ENCODE data around the gene ABCB9.
"Not testable (repeated sequence)": the region's sequence is repeated elsewhere in the genome, so short reads cannot be mapped to it uniquely, and the experiment has no call there.

Gene ABCB9

DNA sequence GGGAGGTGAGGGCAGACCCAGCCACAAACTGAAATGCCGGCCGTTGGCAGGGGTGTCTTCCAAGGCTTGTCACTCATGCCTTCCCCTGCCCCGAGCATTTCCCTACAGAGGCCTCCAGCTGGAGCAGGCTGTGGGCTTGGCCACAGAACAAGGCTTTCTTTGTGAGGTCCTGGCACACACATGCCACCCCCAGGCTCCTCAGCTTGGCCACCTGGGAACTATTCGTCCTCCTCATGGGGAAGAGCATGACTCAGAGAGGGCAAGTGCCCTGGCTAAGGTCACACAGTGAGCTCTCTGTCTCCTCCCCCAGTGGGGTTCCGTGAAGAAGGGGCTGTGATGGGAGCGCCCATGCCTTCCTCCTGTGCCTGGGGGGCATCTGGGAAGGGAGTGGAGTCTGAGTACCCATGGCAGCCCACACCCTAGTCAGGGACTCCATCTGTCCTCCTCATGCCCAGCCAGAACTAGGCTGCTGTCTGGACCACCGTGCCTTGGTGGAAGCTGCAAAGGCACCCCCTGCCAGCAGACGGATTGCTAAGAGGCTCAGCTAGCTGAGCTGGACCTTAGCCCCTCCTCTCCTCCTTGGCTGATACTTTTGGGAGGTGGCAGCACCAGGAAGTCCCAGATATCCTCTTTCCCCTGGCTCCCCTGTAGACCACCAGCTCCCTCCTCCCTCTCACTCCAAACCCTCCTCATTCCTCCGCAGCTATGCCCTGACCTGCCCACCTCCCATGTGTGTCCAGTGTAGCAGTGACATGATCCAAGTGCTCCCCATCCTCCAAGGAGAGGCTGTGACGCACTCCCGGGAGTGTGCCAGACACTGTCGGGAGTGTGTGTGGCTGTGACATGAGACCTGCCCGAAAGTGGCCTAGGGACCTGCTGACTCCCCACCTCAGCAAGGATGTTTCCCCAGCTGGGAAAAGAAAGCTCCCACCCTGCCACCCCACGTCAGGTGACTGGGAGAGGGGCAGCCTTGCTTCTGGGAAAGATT is 21.4 kb downstream of the ABCB9 start:
- DNase-seq = peak in 53 of 58 donors; percentile 36 to 91 (median 74)

DNA sequence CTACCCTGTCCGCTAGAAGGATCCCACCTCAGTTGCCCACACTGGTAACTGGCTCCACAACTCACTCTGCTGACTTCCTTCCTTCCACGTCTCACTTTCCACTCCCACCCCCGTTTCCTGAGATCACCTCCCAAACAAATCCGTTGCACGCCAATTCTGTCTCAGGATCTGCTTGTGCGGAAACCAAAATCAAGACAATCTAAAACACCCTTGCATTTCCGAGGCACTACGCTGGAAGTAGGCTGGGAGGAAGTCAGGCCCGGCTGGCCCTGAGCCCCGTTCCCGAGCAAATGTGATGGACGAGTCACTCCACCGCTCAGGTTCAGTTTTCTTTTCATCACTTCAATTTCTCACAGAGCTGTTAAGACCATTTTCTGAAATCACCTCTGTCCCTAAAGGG is 23.1 kb downstream of the ABCB9 start:
- DNase-seq = peak in 9 of 58 donors; percentile 7 to 59 (median 29)

DNA sequence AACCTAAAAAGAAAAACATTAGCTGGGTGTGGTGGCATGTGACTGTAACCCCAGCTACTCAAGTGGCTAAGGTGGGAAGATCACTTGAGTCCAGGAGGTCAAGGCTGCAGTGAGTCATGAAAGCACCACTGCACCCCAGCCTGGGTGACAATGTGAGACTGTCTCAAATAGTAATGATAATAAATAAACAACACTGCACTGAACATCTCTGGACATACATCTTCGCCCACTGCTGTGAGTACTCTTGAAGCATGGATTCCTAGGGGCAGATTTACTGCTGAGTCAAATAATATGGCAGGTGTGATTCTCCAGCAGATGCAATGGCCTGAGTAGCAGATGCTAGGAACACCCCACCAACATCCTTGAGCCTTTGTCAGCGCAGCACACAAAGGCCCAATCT is 23.6 kb downstream of the ABCB9 start:
- no peak for DNase-seq

DNA sequence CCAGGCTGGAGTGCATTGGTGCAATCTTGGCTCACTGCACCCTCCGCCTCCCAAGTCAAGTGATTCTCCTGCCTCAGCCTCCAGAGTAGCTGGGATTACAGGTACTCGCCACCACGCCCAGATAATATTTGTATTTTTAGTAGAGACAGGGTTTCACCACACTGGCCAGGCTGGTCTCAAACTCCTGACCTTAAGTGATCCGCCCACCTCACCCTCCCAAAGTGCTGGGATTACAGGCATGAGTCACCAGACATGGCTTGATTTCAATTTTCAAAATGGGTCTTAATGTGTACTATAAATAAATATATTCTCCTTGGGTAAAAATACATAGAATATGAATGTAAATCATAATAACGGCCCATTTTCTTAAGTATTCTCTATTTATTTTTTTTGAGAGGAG is 24.9 kb downstream of the ABCB9 start:
- DNase-seq = not testable (repeated sequence)

DNA sequence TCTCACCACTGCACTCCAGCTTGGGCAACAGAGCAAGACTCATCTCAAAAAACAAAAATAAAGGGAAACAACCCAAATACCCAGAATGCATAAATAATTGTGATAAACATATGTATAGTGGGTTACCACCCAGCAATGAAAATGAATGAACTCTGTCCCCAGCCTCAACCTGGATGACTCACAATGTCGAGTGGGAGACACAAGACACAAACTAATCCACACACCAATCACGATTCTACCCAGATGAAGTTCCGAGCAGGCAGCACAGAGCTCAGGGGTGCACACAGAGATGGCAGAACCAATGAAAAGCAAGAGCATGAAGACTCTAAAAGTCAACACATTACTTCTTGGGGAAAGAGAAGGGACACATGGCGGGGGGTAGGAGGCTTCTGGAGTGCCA is 27.1 kb downstream of the ABCB9 start:
- peak in 1 of 58 donors; percentile 10 for DNase-seq

DNA sequence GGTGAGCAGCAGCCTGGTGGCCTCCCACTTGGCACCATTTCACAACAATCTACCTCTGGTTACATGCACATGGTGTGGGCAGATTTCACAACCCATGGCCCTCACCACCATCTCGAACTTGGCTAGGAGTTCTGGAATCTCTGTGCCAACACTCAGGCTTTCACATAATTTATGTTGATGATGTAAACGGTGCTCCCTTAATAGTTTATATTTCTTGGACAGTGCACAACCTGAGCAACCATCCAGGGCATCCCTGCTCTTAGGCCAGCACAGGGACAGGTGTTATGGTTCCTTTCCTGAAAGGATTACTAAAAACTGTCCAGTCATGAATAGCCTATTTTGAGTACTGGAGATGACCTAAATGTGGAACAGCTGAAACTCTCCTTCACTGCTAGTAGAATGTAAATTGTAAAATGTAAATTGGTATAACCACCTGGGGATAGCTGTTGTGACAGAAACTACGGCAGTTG is 28.6 kb downstream of the ABCB9 start:
- DNase-seq = no peak

DNA sequence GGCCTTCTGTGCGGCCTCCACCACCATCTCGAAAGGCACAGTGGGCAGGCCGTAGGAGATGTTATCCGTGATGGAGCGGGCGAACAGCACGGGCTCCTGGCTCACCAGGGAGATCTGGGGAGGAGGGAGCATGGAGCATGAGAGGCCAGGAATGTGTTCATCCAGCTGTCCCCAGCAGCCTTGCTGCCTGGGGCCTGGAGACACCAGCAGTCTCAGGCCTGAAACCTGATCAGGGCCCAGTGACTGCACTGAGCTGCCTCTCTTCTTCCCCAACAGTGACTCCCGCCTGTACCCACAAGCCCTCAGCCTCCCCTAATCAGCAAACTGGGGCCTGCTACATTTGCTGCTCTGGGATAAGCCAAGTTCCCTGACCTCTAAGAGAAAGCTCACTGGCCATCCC is 30.9 kb downstream of the ABCB9 start:
- no peak for DNase-seq

DNA sequence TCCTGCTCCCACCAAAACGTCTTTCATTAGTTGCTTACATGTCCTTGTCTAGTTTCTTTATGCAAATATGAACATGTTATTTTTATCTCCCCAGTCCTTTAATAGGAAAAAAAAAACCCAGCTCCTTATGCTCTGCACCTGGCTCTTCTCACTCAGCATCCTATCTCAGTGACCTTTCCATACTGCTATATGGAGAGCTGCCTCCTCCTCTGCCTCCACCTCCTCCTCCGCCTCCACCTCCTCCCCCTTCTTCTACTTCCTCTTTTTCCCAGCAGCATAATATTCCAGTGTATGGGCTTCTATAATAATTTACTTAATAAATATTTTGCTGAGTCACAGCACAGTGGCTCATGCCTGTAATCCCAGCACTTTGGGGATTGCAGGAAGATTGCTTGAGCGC is 31.5 kb downstream of the ABCB9 start:
- DNase-seq = no peak

DNA sequence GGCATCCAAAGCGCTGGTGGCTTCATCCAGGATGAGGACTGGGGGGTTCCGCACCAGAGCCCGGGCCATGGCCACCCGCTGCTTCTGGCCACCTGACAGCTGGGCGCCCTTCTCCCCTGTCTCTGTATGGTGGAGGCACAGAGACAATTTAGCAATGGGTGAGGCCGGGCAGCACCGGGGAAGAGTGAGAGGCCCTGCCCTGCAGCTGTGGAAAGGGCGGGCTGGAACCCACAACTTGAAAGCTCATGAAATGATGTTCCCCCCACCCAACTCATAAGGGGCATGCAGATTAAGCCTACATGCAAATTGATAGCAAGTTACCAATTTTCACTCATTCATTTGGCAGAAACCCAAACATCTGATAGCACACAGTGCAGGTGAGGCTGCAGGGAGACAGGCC is 34.1 kb downstream of the ABCB9 start:
- DNase-seq = no peak

DNA sequence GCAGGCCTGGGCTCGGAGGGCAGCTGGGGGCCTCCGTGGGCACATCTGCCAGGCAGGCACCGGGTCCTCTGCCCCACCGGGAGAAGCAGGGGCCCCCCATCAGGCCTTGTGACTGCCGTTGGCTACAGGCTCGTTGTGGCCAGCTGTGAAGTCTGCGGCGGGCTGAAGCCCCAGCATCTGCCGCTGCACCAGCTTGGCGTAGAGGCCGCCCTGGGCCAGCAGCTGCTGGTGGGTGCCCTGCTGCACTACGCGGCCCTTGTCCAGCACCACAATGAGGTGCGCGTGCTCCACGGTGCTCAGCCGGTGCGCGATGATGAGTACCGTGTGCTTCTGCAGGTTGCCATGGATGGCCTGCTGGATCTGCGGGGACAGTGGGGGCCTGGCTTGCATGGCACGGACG is 36.5 kb downstream of the ABCB9 start:
- DNase-seq = no peak

DNA sequence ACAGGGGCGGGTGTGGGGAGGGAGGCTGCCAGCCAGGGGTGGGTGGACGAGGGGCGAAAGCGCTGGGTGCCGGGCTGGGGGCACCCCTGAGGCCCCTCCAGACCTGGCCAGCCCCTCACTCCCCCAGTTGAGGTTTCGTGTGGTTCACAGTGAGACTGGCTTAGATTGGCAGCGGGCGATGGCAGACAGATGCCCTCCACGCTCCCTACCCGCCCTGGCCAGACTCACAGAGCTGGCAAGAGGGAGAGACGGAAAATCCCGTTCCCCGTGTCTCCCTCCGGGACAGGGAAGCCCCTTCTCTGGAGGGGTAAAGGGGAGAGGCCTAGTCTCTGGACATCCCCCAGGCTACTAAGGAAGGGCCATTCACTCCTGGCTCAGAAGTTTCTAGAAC is 37.1 kb downstream of the ABCB9 start:
- no peak for DNase-seq

DNA sequence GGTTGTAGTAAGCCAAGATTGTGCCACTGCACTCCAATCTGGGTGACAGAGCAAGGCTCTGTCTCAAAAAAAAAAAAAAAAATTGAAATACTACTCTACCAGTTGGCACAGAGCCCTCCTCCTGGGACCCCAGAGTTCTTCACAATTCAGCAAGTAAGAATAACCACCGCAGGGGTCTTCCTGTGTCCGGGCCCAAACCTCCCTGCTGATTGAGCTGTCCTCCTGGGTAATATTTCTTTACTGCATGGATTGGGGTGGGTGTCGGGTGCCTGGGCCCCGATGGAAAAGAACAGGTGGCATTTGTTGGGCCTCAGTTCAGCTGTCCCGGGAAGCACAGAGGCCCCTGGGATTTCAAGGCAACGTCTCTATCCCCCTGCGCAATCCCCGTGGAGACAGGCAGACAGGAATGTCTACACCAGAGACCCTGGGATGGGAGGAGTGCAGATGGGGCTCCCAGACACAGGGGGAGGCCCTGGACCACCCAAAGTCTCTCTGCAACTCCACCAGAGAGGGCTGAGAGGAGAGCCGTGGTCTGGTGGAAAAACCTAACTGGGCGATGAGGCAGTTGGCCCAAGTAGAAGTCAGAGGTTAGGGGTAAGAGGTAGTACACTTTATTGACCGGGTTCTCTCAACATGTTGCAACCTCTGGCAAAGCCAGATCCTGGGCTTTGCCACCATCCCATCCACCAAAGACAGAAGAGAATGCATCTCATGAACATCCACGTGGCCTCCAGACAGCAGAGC is 37.7 kb downstream of the ABCB9 start:
- DNase-seq = no peak

DNA sequence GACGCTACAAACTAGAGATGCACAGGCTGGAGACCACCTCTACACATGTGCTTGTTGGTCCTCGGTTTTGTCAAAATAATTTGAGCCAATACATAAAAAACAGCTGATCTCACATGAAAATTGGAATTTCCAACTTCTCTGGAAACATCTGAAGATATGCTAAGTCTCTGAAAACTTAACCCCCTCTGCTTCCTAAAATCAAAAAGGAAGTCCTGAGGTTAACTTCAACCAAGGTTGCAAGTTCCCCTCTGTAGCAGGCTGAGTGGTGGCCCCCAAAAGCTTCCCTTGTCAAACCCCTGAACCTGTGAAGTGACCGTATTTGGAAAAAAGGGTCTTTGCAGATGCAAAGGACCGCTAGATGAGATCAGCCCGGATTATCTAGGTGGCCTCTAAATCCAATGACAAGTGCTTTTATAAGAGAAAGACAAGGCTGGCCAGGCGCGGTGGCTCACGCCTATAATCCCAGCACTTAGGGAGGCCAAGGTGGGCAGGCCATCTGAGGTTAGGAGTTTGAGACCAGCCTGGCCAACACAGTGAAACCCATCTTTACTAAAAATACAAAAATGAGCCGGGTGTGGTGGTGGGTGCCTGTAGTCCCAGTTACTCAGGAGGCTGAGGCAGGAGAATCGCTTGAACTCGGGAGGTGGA is 38.4 kb downstream of the ABCB9 start:
- DNase-seq = no peak

DNA sequence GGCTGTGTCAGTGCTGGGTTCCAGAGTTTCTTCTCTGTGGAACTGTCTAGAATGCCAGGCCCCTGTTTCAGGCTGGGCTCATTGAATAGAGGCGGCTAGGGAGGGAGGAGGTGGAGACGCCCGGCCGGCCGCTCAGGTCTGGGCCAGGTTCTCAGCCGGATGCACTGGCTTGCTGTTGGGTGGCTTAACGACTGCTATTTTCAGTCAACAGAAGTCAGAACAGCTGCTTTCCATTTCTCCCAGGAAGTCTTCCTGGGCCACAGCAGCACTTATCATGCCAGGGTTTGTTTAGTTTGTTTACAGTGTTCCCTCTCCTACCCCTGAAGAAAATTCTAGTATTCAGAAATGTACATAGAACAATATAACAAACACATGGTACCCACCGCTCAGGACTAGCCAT is 44.3 kb downstream of the ABCB9 start:
- no peak for DNase-seq

DNA sequence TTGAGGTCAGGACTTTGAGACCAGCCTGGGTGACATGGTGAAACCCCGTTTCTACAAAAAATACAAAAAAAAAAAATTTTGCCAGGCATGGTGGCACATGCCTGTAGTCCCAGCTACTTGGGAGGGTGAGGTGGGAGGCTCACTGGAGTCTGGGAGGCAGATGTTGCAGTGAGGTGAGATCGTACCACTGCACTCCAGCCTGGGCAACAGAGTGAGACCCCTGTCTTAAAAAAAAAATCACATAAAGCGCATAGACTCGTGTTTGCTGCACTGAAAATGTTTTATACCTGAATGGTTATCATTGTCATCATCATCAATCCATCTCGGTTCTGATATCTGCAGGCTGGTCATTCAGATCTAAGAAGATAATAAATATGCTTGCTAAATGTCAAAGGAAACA is 45.6 kb downstream of the ABCB9 start:
- no peak for DNase-seq

DNA sequence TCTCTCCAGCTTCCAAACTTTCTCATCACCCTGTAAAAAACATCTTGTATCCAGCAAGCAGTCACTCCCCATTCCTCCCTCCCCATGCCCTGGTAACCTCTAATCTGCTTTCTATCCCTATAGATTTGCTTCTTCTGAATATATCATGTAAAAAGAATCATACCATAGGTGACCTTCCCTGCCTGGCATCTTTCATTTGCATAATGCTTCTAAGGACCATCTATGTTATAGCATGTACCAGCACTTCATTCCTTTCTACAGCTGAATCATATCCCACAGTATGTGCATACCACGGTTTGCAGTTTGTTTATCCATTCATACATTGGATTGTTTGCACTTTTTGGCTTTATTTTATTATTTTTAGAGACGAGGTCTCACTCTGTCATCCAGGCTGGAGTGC is 47.4 kb downstream of the ABCB9 start:
- no peak for DNase-seq

DNA sequence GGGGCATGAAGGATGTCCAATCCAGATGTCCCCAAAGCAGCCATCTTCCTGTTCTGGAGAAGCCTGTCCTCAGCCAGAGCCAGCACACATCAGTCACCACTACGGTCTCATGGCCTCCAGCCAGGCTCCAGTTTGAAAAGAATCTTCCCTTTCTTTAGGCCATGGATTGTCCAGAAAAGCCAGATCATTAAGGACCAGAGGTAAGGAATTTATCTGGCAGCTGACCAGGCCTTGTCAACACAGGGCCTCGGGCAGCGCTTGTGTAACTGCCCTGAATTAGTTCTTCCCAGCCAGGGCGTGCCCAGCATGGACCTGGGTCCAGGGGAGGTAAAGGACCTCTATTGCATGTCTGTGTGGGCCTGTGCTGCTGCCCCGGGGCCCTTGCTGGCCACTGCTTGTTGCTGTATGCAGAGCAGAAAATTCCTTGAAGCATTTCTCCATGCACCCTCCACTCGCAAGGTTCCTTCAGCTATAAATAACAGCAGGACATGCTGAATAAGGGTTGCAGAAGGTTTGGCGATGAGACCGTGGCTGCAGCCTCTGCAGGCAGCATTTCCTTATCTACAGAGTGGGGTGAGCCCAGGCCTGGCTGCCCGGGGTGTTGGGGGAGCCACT is 48.6 kb downstream of the ABCB9 start:
- peak in 5 of 58 donors; percentile 6 to 29 (median 15) for DNase-seq

DNA sequence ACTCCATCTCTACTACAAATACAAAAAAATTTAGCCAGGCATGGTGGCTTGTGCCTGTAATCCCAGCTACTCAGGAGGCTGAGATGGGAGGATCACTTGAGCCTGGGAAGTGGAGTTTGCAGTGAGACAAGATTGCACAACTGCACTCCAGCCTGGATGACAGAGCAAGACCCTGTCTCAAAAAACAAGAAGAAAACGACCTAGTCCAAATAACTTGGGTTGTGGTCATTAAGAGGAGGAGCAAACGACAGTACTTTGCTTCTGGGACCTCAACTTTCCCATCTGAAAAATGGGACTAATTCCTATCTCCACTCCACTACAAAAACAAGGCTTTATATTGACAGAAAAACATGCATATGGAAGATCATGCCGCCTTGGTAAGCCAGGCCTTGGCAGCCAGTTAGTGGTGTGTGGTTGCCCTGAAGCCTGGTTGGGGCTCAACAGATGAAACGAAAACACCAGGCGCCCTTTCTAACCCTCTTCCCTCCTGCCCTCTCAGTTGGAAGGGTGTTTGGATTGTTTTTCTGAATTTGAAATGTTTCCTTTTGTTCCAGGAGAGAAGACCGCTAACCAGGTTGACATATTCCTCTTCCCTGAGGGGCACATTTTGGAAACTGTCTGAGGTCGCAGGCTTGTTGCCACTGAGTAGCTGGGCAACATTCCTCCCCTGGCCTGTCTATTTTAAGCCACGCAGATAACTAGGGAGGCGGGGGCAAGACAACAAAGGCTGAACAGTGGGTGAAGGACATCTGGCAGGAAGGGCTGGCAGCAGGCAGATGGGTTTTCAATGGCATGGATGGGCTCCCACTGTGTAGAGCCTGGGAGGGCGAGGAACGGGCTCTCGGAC is 56.6 kb downstream of the ABCB9 start:
- DNase-seq = peak in 44 of 58 donors; percentile 16 to 80 (median 46)

DNA sequence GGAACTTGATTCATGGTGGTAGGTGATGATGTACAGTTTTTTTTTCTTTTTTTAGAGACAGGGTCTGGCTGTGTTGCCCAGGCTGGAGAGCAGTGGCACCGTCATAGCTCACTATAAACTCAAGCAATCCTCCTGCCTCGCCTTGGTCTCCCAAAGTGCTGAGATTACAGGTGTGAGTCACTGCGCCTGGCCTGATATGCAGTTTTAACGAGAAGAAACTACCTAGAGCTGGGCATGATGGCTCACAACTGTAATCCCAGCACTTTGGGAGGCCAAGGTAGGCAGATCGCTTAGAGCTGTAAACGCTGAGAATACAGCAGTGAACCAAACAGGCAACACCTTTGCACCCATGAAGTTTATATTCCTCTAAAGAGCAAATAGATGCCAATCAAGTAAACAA is 57.3 kb downstream of the ABCB9 start:
- DNase-seq = no peak

DNA sequence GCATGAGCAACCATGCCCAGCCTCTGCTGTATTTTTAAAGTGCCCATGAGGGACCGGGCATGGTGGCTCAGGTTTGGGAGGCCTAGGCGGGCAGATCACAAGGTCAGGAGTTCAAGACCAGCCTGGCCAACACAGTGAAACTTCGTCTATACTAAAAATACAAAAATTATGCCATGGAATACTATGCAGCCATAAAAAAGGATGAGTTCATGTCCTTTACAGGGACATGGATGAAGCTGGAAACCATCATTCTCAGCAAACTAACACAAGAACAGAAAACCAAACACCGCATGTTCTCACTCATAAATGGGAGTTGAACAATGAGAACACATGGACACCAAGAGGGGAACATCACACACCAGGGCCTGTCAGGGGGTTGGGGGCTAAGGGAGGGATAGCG is 61.0 kb downstream of the ABCB9 start:
- DNase-seq = not testable (repeated sequence)

DNA sequence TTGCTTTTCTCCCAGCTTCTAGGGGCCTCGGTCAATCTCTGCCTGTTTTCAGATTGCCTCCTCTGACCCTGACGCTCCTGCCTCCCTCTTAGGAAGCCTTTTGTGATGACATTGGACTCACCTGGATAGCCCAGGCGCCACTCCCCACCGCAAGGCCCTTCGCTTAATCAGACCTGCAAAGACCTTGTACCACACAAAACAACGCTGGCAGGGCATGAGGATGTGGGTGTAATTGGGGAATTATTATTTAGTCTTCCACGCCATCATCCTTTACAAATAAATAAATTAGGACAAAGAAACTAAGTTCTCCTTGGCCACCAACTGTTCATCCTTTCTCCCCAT is 62.6 kb downstream of the ABCB9 start:
- no peak for DNase-seq
